GF-D8 (cell line): ENCODE data around the gene MRM2.
"Not testable (repeated sequence)": the region's sequence is repeated elsewhere in the genome, so short reads cannot be mapped to it uniquely, and the experiment has no call there.

ENCODE experiments used
- DNase-seq: peaks from one replicate; lab custom pipeline; 2025; lab: John Stamatoyannopoulos, UW

The MRM2 gene

DNA sequence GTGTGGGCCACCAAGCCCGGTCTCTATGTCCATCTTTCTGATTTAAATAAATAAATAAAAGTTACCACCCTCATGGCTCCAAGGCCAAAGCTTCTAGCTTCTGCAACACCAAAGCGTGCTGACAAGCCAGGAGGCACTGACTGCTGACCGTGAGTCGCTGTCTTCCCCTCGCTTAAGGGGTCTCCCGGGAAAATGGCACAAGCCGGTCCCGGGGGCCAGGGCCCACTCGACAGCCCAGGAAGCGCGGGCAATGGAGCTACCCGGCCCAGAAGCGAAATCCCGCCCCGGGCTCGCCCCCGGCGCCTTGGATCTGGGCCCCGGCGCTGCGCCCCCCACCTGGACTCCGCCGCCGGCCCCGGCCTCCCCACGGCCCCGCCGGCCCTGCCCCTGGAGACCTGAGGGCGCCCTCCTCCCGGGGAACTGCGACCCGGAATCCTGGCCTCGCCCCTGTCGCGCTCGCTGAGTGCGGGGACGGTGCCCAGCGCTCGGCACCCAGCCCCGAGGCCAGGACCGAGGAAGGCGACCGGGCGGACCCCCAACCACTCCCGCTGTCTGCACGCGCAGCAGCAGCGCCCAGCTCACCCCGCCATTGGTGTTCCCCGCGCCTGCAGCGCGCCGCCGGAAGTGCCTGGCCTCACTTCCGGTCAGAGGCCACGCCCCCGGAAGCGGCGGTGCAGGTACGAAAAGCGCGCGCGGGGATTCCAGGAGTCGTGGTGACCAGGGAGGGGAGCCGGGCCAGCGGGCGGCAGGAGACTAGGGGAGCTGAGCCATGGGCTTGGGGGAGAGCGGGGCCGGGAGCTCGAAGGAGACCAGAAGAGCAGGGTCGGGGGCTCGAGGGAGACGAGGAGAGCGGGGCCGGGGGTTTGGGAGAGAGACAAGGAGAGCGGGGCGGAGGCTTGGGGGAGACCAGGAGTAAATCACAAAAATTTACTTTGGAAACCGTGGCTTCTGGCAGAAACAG is at the start of gene MRM2, which contains the start of gene NUDT1:
TSS of gene MRM2 (minus strand) at position 626 of the 961 bp plus-strand sequence. CDS start at position 590, 36 bp downstream.
TSS of gene NUDT1 (plus strand) at position 647 of the 961 bp plus-strand sequence. CDS start 2,349 bp downstream, outside the sequence.
- DNase-seq = peak; percentile 15

DNA sequence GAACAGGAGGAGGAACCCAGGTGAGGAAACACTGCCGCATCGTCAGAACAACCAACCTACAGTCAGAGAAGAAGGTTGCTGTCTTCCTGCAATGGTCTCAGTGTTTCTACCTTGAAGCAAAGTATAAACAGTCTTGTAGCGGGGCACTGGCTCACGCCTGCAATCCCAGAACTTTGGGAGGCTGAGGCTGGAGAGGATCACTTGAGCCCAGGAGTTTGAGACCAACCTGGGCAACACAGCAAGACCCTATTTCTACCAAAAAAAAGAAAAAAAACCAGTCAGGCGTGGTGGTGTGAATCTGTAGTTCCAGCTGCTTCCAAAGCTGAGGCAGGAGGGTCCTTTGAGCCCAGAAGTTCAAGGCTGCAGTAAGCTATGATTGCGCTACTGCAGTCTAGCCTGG is 48.9 kb upstream of the MRM2 start:
- DNase-seq = no peak

- DNase-seq = no peak
Measured at GRCh38 chr7:2289621-2290020, 47.6 kb upstream of the MRM2 start.

- no peak for DNase-seq
Measured at GRCh38 chr7:2289111-2289586, 47.1 kb upstream of the MRM2 start.

- no peak for DNase-seq
Measured at GRCh38 chr7:2288503-2288902, 46.5 kb upstream of the MRM2 start.

GRCh38 chr7:2287745-2288144 is 45.7 kb upstream of the MRM2 start:
- no peak for DNase-seq

DNA sequence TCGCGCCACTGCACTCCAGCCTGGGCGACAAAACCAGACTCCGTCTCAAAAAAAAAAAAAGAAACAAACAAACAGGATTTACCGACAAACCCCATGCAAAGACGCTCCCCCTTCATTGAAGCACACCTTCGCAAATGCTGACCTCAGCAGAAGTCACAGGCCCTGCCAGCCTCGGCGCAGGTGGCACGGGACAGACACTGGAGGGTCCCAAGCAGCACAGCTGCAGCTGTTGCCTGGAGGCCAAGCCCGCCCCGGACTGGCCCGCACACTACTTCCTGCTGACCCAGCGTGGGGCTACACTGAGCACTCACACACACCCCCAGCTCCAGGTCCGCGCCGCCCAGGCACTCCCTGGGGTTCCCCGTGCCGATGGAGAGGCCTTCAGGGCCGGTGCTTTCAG is 41.1 kb upstream of the MRM2 start:
- no peak for DNase-seq

DNA sequence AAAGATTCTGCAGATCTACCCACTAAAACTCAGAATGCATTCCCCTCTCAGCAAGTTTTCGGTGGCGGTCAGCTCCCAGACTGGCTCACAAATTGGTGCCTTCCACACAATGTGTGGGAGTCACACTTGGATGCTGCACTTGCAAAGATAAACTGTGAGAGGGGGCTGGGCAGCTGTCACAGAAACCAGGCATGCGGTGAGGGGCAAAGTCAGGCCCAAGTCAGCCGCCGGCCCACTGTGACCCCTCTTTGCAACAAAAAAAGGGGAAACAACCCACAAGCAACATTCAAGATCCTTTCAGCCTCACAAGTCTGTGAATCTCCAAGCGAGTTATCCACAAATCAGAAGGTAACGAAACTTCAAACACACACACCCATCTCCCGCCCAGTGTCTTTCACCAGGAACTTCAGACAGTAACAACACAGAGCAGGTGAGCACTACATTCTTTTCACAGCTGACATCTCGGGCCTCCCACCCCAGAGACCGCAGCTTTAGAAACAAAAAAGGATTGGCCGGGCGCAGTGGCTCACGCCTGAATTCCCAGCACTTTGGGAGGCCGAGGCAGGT is 40.3 kb upstream of the MRM2 start:
- no peak for DNase-seq

GRCh38 chr7:2281541-2281940 is 39.5 kb upstream of the MRM2 start:
- DNase-seq = no peak

DNA sequence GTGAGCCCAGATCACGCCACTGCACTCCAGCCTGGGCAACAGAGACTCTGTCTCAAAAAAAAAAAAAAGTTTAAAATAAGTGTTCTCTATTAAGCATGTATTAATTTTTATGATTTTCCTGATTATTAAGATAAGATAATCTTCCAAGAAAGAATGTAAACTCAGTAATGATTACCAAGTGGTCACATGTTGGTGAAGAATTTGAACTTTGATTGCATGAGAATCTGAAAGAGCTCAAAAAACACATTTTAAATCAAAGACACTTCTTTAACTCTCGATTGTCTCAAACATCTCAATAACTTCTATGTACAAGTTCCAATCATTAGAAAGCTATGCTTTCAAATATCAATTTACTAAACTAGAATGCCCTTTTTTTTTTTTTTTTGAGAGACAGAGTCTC is 38.4 kb upstream of the MRM2 start:
- DNase-seq = no peak

- no peak for DNase-seq
Measured at GRCh38 chr7:2279896-2280295, 37.9 kb upstream of the MRM2 start.

- no peak for DNase-seq
Measured at GRCh38 chr7:2278026-2278425, 36.0 kb upstream of the MRM2 start.

GRCh38 chr7:2276107-2276506 is 34.1 kb upstream of the MRM2 start:
- no peak for DNase-seq

- DNase-seq = no peak
Measured at GRCh38 chr7:2275101-2275500, 33.1 kb upstream of the MRM2 start.

- no peak for DNase-seq
Measured at GRCh38 chr7:2274666-2275065, 32.7 kb upstream of the MRM2 start.

- no peak for DNase-seq
Measured at GRCh38 chr7:2273866-2274265, 31.9 kb upstream of the MRM2 start.

GRCh38 chr7:2272031-2272430 is 30.0 kb upstream of the MRM2 start:
- no peak for DNase-seq

DNA sequence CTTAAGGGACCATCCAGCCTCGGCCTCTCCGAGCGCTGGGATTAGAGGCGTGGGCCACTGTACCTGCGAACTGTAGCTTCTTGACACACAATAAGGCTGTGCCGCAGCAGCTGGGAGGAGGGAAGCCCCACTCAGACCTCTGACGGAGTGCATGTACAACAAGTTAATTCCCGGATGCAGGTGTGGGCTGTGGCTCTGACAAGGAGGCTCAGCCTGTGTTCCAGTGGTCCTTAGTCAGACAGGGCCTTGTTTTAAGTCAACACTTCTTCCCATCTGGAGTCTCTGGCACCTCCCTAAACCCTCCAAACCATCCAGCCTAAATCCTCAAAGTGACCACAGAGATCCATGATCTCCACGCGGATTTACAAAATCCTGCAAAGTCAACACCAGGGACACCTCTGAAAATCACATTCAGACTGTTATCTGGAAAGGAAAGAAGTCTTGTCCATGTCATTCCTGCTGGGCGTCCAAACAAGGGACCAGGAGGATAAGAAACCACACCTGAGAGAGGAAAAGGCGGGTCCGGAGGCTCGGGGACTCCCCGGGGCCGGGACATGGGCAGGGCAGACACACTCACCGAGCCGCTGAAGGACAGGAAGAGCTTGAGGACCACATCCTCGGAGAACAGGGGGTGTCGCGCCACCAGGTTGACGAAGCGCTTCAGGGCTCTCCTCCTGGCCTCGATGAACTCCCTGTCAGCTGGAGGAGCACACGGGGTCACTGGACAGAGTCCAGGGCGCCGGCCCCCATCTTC is 29.4 kb upstream of the MRM2 start:
- DNase-seq = no peak

DNA sequence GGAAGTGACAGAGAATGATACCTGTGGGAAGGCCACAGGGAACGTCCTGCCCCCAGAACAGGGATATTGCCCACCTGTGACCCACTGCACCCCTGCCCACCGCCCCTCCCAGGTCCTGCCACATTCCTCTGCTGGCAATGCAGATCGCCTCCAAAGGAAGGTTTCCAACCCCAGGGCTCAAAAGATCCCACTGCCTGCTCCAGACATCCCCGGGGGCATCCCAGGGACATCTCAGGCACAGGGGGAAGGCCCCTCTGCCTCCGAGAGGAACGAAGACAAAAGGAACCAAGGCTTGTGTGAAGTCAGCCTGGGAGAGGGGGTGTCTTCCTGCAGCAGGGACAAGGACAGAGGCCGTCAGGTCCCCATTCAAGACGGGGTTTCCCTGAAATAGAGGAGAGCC is 28.5 kb upstream of the MRM2 start:
- no peak for DNase-seq

DNA sequence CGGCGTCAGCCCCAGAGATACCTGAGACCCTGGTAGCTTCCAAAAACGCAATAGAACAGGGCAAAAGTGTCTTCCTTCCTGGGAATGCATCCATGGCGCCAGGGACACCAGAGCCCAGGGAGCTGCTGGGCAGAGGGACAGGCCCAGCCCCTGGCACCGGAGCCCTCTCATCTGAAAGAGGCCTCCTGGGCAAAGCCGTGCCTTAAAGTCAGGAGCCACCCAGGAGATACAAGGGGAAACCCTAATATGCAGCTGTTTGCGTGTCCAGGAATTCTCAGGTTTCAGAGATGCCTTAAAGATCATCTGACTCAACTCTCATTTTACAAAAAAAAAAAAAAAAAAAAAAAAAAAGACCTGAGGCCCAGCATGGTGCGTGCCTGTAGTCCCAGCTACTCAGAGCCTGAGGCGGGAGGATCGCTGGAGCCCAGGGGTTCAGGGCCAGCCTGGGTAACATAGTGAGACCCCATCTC is 28.0 kb upstream of the MRM2 start:
- no peak for DNase-seq

DNA sequence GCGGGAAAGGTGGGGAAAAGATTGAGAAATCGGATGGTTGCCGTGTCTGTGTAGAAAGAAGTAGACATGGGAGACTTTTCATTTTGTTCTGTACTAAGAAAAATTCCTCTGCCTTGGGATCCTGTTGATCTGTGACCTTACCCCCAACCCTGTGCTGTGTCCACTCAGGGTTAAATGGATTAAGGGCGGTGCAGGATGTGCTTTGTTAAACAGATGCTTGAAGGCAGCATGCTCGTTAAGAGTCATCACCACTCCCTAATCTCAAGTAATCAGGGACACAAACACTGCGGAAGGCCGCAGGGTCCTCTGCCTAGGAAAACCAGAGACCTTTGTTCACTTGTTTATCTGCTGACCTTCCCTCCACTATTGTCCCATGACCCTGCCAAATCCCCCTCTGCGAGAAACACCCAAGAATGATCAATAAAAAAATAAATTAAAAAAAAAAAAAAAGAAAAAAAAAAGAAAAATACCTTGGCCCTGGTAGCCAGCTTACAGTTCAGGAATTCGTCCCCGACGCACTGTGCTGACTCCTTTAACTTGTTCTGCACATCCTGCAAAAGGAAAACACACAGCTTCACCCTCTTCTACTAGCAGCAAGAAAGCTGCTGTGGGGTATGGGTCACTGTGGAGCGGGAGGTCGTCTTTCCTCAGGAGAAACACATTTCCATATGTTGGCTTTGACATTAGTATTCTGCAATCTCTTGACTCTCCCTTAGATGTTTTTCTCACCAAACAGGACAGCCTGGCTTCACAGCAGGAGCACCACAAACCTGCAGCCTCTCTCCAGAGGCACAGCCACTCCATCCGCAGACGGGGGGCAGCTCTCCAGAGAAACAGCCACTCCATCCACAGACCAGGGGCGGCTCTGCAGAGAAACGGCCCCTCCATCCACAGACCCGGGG is 27.3 kb upstream of the MRM2 start:
- not testable (repeated sequence) for DNase-seq
